GM12878 (cell line): ENCODE results near the gene OLA1. TPM values are rescaled to one million over a fixed set of nuclear protein-coding genes. Genes with fewer than 3 reads are reported as not detected.

Source experiments
- ATAC-seq: fragments of 200-7000 bp; cut with Tn5 transposase; 3 replicates; pipeline ENCODE4 v1.9.1; 2020; ENCODE audit warnings: mild to moderate bottlenecking, moderate library complexity
- BruUV-seq: library from RNA; stranded (reverse); fragments of 400-500 nt; replicated peaks from 2 replicates; lab custom pipeline; 2021; lab: Mats Ljungman, UMichigan
- CTCF ChIA-PET: fragments of 300-600 bp; sonication (Branson Sonifier 250); formaldehyde crosslinking; extraction: SDS; loops from one replicate; lab custom pipeline; 2021; ENCODE audit warnings: inconsistent platforms; lab: Yijun Ruan, JAX
- POLR2A ChIA-PET: fragments of 350-600 bp; formaldehyde crosslinking; extraction: SDS; loops from one replicate; lab custom pipeline; 2021; ENCODE audit warnings: inconsistent platforms; lab: Charles Lee
- RAD21 ChIA-PET: fragments of 300-600 bp; sonication (Branson Sonifier 250); formaldehyde crosslinking; loops from one replicate; lab custom pipeline; 2023; ENCODE audit warnings: antibody characterized with exemption; ENCODE audit not compliant: unreplicated experiment; lab: Charles Lee
- SMC1A ChIA-PET: fragments of 300-600 bp; sonication (Branson Sonifier 250); formaldehyde crosslinking; loops from one replicate; lab custom pipeline; 2023; ENCODE audit not compliant: unreplicated experiment, uncharacterized antibody; lab: Charles Lee
- DNase-seq: peaks from one replicate; pipeline ENCODE4 v3.0.0-alpha.2; 2011; ENCODE audit warnings: low read depth, low spot score
- FAIRE-seq: peaks from 3 replicates; lab custom pipeline; 2011; peaks lifted over from hg19 to GRCh38; lab: Jason Lieb, UNC
- H2AFZ ChIP-seq: 2 replicates; pipeline ENCODE4 v1.6.0; 2011; ENCODE audit warnings: low read depth, low read length, control low read depth; ENCODE audit not compliant: control insufficient read depth
- H3K27ac ChIP-seq: 2 replicates; pipeline ENCODE4 v1.5.1; 2011; ENCODE audit warnings: control low read depth; ENCODE audit not compliant: control insufficient read depth, insufficient read depth
- H3K27me3 ChIP-seq, 2 experiments: replicated peaks in 1 of 2; 2 replicates each; pipeline versions ENCODE4 v1.6.0 to v1.6.1; 2011; ENCODE audit warnings: low read length in 1 of 2; ENCODE audit not compliant: control insufficient read depth in 2 of 2, insufficient read depth in 2 of 2
- H3K36me3 ChIP-seq, 2 experiments: 2 replicates each; pipeline ENCODE4 v1.5.1; 2011; ENCODE audit warnings: low read length in 1 of 2; ENCODE audit not compliant: control insufficient read depth in 2 of 2, insufficient read depth in 2 of 2
- H3K4me1 ChIP-seq: 2 replicates; pipeline ENCODE4 v1.6.1; 2011; ENCODE audit warnings: mild to moderate bottlenecking, low read length, moderate library complexity, mixed read lengths; ENCODE audit not compliant: control insufficient read depth, insufficient read depth
- H3K4me2 ChIP-seq: 2 replicates; pipeline ENCODE4 v1.6.0; 2011; ENCODE audit warnings: control low read depth; ENCODE audit not compliant: control insufficient read depth, insufficient read depth
- H3K4me3 ChIP-seq: fragments of 200-600 bp; sonication (generic); 2 replicates; pipeline ENCODE4 v1.5.1; 2016
- H3K79me2 ChIP-seq: 2 replicates; pipeline ENCODE4 v1.6.0; 2011; ENCODE audit warnings: low read length; ENCODE audit not compliant: control insufficient read depth, insufficient read depth
- H3K9ac ChIP-seq: 2 replicates; pipeline ENCODE4 v1.8.0; 2011; ENCODE audit warnings: low read length, control low read depth, mixed read lengths; ENCODE audit not compliant: control insufficient read depth, insufficient read depth
- H3K9me3 ChIP-seq: replicated peaks from 3 replicates; pipeline ENCODE4 v1.5.1; 2011; ENCODE audit warnings: mild to moderate bottlenecking, low read length; ENCODE audit not compliant: control insufficient read depth, insufficient read depth
- H4K20me1 ChIP-seq: 2 replicates; pipeline ENCODE4 v1.6.0; 2011; ENCODE audit not compliant: control insufficient read depth, insufficient read depth
- ESRRA ChIP-seq: IDR thresholded peaks from 2 replicates; pipeline ENCODE4 v1.6.1; 2012; ENCODE audit warnings: mild to moderate bottlenecking, low read length, improper control_type of control experiment
- EZH2 ChIP-seq: IDR thresholded peaks from 2 replicates; pipeline ENCODE4 v1.6.1; 2012; ENCODE audit warnings: low read depth, mild to moderate bottlenecking, control low read depth, inconsistent platforms, low read length, borderline replicate concordance; ENCODE audit not compliant: control insufficient read depth
- GATAD2B ChIP-seq: fragments of 450-650 bp; conservative IDR thresholded peaks from 2 replicates; pipeline ENCODE4 v1.6.1; 2017; ENCODE audit warnings: low read depth, mild to moderate bottlenecking, moderate library complexity
- NR2C1 ChIP-seq: fragments of 450-650 bp; IDR thresholded peaks from 2 replicates; pipeline ENCODE4 v1.6.1; 2017; ENCODE audit warnings: antibody characterized with exemption, mild to moderate bottlenecking, moderate library complexity
- SUPT20H ChIP-seq: IDR thresholded peaks from 2 replicates; pipeline ENCODE4 v1.6.1; 2011; ENCODE audit warnings: low read depth, mild to moderate bottlenecking, low read length, moderate library complexity, borderline replicate concordance; ENCODE audit not compliant: control insufficient read depth
- WGBS: methylation state at CpG from one replicate; pipeline ENCODE4 v1.1.6; 2016; ENCODE audit warnings: low lambda C conversion rate; ENCODE audit not compliant: insufficient replicate concordance, insufficient coverage; ENCODE audit errors: missing lambda C conversion rate; 5-methylcytosine and 5-hydroxymethylcytosine counted together
- in situ Hi-C: fragments of 300-500 bp; cut with MboI; formaldehyde crosslinking; loops from 9 replicates; pipeline ENCODE4 v1.14.3; 2018; ENCODE audit warnings: mixed read lengths
- intact Hi-C: fragments of 100-400 bp; cut with micrococcal nuclease; formaldehyde crosslinking; loops from one replicate; pipeline ENCODE4 v1.14.2; 2022; ENCODE audit not compliant: unreplicated experiment
- polyA plus RNA-seq, 11 experiments: library from polyadenylated mRNA; depleted of rRNA in 4 of 11; unstranded in 6 of 11; stranded (reverse) in 5 of 11; fragments of >200 nt; fragmentation: Nextera tagmentation in 4 of 11; fragmentation: Illumina TruSeq in 1 of 11; extraction: Ambion mirVana in 4 of 11; extraction: Trizol in 1 of 11; gene quantifications; 1 replicate in 1 of 11; 2 replicates in 10 of 11; pipeline versions ENCODE4 v1.2.1 to v1.2.3, GENCODE V29; 2011 to 2016; ENCODE audit warnings: inconsistent platforms in 2 of 11, missing spikeins in 2 of 11, low read depth in 1 of 11
- total RNA-seq, 4 experiments: library from RNA; depleted of rRNA in 3 of 4; stranded (reverse); fragments of >200 nt in 3 of 4; fragmentation: Illumina TruSeq in 1 of 4; extraction: Trizol in 1 of 4; gene quantifications; 2 replicates each; pipeline versions ENCODE4 v1.2.1 to v1.2.3, GENCODE V29; 2013 to 2021
- TF ChIP-seq, protein P1 (sequence below): fragments of 450-650 bp; IDR thresholded peaks from 2 replicates; pipeline ENCODE4 v1.6.1; 2018; ENCODE audit warnings: mild to moderate bottlenecking, low read depth, moderate library complexity; ENCODE audit not compliant: partially characterized antibody
- TF ChIP-seq, protein P2 (sequence below): fragments of 450-650 bp; IDR thresholded peaks from 2 replicates; pipeline ENCODE4 v1.6.1; 2017; ENCODE audit warnings: mild to moderate bottlenecking, low read depth, inconsistent platforms; ENCODE audit not compliant: poor library complexity, severe bottlenecking

OLA1 gene
- total and polyA plus RNA-seq, 10 of the 15 experiments (the other 5 are each of a cell fraction or from before 2014, with no cell fraction given), result 107 to 238 (median 142) TPM

DNA sequence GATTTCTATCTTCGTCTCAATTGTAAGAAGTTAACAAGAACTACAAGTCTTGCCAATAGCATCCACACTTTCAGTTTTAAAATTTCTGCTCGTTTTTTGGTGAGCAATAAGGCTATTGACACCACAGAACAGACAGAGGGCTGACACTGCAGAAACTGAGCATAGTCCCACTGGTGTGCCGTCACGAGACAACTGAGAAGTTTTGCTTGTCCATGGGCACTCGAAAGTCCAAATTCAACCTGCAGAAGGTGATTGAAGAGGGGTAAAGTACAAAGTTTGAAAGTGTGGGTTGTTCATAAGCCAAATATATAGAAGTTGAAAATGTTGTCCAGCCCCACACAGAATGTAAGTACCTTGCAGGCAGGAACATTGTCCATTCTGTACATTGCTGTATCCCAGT is 219.4 kb downstream of the OLA1 start:
- no peak overlapping the region for H3K27ac ChIP-seq
- H3K4me2 ChIP-seq, result no peak overlapping the region
- no peaks in the 10 kb centered on the region for H3K79me2 ChIP-seq
- TF ChIP-seq NR2C1 (no peak), SUPT20H (no peak), GATAD2B (no peak), EZH2 (no peak), ESRRA (no peak)
- TF ChIP-seq, protein P1, sequence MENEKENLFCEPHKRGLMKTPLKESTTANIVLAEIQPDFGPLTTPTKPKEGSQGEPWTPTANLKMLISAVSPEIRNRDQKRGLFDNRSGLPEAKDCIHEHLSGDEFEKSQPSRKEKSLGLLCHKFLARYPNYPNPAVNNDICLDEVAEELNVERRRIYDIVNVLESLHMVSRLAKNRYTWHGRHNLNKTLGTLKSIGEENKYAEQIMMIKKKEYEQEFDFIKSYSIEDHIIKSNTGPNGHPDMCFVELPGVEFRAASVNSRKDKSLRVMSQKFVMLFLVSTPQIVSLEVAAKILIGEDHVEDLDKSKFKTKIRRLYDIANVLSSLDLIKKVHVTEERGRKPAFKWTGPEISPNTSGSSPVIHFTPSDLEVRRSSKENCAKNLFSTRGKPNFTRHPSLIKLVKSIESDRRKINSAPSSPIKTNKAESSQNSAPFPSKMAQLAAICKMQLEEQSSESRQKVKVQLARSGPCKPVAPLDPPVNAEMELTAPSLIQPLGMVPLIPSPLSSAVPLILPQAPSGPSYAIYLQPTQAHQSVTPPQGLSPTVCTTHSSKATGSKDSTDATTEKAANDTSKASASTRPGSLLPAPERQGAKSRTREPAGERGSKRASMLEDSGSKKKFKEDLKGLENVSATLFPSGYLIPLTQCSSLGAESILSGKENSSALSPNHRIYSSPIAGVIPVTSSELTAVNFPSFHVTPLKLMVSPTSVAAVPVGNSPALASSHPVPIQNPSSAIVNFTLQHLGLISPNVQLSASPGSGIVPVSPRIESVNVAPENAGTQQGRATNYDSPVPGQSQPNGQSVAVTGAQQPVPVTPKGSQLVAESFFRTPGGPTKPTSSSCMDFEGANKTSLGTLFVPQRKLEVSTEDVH, result no peak
- TF ChIP-seq, protein P2, sequence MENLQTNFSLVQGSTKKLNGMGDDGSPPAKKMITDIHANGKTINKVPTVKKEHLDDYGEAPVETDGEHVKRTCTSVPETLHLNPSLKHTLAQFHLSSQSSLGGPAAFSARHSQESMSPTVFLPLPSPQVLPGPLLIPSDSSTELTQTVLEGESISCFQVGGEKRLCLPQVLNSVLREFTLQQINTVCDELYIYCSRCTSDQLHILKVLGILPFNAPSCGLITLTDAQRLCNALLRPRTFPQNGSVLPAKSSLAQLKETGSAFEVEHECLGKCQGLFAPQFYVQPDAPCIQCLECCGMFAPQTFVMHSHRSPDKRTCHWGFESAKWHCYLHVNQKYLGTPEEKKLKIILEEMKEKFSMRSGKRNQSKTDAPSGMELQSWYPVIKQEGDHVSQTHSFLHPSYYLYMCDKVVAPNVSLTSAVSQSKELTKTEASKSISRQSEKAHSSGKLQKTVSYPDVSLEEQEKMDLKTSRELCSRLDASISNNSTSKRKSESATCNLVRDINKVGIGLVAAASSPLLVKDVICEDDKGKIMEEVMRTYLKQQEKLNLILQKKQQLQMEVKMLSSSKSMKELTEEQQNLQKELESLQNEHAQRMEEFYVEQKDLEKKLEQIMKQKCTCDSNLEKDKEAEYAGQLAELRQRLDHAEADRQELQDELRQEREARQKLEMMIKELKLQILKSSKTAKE, result no peak
- no peak overlapping the region for H3K4me3 ChIP-seq
- no peaks in the 10 kb centered on the region for H3K36me3 ChIP-seq
- WGBS, result 74% methylated on average over 5 of the region's 5 CpGs
- no peaks in the 10 kb centered on the region for H3K9me3 ChIP-seq
- ChIA-PET POLR2A (no interaction called here), SMC1A (no interaction called here), RAD21 (no interaction called here), CTCF (no interaction called here)
- BruUV-seq, result no TSS peak
- no peaks in the 10 kb centered on the region for H4K20me1 ChIP-seq
- in situ Hi-C loops, result no loop called here
- peaks cover 10% of the 10 kb centered on the region for H3K4me1 ChIP-seq
- H2AFZ ChIP-seq, result no peak overlapping the region
- H3K27me3 ChIP-seq, result no peaks in the 10 kb centered on the region; a peak in 1 of 4 replicates
- no peak for DNase-seq
- intact Hi-C loops, result no loop called here
- ATAC-seq, result no peak
- no peak overlapping the region for H3K9ac ChIP-seq
- no peak for FAIRE-seq
